HG03039 (cell line): ENCODE data around the gene GMCL2.
"Not testable (repeated sequence)": the region's sequence is repeated elsewhere in the genome, so short reads cannot be mapped to it uniquely, and the experiment has no call there.

Experiments
- ATAC-seq: cut with Tn5 transposase; IDR thresholded peaks from one replicate; pipeline ENCODE4 v1.9.1; 2021; ENCODE audit warnings: mild to moderate bottlenecking, moderate library complexity; ENCODE audit not compliant: unreplicated experiment

GMCL2 gene, protein sequence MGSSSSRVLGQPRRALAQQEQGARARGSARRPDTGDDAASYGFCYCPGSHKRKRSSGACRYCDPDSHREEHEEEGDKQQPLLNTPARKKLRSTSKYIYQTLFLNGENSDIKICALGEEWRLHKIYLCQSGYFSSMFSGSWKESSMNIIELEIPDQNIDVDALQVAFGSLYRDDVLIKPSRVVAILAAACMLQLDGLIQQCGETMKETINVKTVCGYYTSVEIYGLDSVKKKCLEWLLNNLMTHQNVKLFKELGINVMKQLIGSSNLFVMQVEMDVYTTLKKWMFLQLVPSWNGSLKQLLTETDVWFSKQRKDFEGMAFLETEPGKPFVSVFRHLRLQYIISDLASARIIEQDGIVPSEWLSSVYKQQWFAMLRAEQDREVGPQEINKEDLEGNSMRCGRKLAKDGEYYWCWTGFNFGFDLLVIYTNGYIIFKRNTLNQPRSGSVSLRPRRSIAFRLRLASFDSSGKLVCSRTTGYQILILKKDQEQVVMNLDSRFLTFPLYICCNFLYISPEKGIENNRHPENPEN

DNA sequence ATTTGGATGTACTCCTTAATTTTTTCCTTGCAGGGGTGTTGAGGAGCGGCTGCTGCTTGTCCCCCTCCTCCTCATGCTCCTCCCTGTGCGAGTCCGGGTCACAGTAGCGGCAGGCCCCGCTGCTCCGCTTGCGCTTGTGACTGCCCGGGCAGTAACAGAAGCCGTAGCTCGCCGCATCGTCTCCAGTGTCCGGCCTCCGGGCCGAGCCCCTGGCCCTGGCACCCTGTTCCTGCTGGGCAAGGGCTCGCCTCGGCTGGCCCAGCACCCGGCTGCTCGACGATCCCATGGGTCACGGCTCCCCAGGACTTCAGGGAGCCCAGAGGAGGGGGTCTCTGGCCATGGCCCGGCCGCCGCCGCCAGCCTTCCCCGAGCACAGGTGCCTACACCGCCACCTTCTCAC is at the start of gene GMCL2:
Gene GMCL2, minus strand, starts transcription at position 358 of the 400 bp plus-strand sequence. Its CDS starts 72 bp downstream, at position 286.
- no peak for ATAC-seq

DNA sequence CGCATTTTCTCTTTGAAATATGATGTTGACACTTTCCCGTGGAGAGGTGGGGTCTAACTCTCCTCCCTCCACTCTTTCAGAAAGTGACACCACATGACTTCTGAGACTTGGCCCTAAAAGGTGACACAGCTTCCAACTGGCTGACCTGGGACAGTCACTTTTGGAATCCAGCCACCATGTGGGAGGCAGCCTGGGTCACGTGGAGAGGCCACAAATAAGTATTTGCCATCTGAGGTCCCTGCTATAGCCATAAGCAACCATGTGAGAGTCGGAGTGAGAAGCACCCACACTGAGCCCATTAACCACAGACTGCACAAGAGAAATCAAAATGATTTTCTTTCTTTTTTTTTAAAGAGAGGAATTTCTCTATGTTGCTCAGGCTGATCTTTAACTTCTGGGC is 49.5 kb upstream of the GMCL2 start:
- ATAC-seq, result no peak

DNA sequence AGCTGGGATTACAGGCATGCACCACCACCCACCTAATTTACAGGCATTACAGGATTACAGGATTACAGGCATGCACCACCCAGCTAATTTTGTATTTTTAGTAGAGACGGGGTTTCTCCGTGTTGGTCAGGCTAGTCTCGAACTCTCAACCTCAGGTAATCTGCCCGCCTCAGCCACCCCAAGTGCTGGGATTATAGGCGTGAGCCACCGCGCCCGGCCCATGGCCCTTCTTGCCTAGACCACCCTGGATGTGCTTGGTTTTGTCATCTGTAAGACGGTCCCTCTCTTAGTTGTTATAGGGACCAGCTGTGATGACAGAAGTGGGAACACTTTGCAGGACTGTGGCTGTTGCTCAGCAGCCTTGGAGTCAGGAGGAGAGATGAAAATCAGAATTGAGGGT is 49.0 kb upstream of the GMCL2 start:
- ATAC-seq, result no peak

DNA sequence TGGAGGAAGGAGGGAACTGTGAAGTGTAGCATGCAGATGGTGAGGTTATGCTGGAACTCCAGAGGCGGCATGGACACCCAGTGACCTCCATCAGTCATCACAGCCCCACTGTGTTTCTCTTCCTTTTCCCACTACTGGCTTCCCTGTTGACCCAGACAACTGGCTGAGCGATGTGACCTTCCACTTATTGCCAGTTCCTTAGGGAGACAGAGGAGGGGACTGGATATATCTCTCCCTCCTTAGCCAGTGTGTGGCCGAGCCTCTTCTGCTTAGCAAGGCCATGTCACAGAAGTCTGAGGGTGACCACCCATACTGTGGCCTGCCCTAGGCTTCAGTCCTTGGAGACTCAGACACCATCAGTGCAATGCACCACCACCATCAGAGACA is 48.4 kb upstream of the GMCL2 start:
- no peak for ATAC-seq

DNA sequence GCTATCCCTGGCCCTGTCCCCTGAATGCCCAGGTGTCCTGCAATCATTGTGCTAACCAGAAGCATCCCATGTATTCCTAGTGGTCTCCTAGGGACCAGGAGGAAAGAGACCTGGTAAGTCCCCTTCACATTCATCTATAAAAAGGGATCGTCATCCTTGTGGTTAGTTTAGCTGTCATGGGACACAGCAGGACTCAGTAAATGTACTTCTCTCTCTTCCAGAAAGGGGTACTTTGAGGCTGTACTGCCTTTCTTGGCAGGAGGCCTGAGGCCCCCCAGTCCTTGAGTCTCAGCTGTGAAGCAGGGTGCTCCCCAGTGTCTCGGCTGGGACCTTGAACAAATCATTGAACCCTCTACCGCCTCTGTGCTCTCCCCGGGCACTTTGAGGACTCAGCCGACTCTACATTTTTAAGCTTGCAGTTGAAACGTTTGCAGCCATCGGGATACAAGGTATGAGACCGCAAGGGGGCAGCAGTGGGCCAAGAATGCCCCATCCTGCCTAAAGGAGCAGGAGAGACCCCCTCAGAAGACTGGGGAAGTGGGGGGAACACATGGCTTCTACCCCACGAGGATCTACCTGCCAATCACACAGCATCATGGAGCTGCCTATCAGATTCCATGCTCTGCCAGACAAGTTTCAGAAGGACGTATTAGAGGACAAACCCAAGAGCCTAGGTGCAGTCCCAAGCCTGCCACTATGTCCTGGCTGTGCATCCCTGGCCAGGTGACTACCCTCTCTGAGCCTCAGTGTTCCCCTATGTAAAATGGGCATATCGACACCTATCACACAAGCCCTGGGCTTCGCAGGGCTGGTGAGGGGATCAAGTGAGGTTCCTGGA is 47.8 kb upstream of the GMCL2 start:
- ATAC-seq, result no peak

DNA sequence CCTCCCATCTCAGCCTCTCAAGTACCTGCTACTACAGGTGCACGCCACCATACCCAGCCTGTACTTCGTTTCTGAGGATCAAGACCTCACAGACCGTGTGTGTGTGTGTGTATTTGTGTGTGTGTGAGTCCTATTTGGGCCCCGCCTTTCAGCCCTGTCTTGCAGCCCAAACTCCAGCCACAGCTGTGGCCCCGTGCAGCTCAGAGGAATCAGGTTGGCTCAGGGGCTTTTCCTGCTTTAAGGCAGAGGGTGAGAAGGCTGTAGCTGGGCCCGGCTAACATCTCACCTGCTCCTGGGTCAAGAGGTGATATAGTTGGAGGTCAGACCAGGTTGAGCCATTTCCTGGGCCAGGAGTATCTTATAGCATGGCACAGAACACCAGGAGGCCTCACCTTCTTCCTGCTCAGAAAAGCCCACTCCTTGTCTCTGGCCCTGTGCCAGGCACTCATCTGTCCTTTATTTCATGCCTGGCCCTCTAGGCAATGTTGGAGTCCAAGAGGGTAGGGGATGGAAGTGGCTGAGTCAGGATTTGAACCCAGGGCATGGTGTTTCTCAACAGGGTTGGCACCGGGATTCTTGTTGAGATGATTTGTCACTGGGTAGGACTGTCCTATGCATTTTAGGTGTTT is 47.1 kb upstream of the GMCL2 start:
- no peak for ATAC-seq

DNA sequence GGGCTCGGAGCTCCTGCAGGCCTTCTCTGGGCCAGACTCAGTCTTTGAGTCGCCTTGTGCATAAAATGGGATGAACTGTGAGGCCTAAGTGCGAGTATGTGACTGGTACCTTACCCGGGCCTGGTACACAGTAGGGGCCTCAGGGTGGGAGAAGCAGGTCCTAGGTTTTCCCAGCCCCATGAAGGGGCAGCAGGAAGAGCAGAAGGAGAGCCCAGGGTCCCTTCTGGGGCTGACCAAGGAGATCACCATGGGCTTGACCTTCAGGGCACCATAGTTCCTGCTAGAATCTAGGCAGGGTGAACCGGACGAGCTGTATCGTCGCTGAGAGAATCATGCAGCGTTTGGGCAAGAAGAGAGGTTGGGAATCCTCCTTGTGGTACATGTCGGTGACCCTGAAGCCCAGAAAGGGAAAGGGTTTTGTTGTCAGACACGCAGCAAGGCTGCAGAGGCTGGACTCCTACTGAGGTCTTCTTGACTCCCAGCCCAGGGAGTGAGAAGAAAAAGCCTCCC is 45.8 kb upstream of the GMCL2 start:
- peak; percentile 2 for ATAC-seq

DNA sequence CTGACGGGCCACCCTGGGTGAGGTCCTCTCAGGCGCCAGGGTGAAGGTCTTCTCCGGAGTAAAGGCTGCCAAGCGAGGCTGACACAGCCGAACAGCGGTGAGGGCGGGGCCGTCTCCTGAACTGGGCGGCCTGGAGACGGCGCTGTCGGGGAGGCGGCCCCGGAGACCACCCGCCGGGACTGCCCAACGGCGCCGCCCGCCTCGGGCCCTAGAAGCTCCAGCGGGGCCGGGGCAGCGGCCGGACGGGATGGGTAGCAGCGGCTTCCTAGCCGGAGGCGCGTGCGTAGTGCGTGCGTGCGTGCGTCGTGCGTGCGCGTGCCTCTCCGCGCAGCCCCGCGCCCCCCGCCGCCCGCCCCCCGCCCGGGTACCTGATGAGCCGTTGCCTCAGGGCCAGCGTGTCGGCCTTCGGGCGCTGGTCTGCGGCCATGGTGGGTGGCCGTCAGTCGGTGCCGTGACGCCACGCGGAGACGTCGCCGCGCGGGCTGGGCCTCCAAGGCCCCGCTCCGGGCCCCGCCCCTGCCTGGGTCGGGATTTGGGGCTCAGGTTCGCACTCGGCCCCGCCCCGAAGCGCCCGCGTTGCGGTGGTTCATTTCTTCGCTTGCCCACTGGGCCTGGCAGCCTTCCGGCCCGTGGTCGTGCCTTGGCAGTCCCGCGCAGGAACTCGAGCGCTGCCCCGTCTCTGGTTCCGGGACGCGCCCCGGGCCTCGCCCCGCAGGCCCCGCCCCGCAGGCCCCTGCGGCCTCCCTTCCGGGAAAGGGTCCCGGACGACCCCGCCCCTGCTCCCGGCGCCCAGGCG is 45.2 kb upstream of the GMCL2 start, which contains the start of gene PHYKPL:
Gene PHYKPL, minus strand, starts transcription at position 679 of the 796 bp plus-strand sequence. Its CDS starts 252 bp downstream, at position 427.
- ATAC-seq, result peak; percentile 63

DNA sequence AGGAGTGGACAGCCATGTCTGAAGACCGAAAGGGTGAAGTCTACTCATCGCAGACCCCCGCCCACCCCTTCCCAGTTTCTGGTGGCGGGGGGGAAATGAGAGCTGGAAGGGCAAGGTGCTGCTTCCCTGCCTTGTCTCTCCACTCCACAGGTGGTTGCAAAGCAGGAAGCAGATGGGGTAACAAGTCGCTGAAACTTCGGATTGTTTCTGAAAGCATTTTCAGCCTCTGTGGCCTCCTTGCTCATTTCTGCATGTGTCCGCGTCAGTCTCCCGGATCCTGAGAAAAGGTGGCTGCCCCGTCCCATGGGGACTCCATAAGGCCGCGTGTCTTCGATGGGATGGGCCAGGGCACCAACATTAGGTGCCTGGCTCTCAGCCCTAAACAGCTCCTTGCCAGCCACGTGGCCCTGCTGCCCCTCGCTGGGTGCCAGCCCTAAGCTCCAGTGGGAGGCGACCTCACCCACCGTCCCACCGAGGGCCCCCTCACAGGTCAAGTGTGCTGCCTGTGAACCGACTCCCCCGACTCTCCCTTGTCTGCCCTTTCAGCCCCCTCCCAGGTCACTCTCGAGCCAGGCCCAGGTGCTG is 44.5 kb upstream of the GMCL2 start:
- peak; percentile 0 for ATAC-seq

DNA sequence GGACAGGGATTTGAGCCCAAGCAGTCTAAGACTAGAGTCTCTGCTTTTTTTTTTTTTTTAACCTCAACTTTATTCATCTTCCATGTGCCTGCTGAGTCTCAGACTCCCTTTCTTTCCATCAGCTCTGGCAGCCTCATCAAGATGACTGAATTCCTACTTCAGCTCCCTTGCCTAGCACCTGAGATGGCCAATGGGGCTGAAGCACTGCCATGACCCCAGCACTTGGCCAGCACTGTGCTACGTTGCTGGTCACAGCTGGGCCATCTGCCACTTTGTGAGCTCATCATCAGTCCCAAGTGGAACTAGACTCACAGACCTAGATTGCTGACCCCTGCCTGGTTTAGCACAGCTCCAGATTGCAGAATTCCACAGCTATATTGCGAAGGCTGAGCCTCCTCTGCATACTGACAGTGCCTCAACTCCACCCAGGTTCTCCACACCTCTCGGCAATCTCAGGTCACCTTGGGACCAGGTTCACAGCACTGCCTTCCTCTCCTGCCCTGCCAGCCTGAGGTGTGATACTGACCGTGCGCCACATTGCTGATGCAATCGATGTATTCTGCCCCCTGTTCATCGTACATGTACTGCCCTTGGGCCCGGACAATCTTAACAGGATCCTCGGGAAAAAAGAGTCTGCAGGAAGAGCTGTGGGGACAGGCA is 43.8 kb upstream of the GMCL2 start:
- ATAC-seq, result no peak

DNA sequence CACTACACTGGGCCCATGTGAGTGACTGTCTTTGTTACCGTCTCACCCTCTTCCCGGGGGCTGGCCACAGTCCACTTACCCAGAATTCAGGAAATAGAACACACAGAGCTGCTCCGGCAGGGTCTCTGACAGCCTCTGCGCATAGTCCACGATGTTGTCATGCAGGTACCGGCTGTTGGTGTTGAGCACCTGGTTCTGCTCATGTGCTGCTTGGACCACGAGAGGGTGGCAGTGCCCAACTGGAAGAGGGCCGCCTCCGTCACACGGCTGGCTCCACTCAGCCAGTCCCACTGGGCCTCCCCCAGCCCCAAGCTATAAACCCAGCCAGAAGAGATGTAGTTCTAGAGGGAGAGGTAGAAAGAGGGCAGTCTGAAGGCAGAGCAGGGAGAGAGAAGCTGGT is 42.7 kb upstream of the GMCL2 start:
- ATAC-seq, result no peak

DNA sequence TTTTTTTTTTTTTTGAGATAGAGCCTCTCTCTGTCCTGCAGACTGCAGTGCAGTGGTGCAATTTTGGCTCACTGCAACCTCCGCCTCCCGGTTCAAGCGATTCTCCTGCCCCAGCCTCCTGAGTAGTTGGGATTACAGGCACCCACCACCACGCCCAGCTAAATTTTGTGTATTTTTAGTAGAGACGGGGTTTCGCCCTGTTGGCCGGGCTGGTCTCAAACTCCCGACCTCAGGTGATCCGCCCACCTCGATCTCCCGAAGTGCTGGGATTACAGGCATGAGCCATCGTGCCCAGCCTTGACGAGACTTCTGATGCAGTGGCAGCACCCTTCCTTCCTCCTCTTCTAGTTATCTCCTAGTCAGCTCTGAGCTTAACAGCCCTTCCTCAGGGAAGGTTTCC is 41.9 kb upstream of the GMCL2 start:
- not testable (repeated sequence) for ATAC-seq

DNA sequence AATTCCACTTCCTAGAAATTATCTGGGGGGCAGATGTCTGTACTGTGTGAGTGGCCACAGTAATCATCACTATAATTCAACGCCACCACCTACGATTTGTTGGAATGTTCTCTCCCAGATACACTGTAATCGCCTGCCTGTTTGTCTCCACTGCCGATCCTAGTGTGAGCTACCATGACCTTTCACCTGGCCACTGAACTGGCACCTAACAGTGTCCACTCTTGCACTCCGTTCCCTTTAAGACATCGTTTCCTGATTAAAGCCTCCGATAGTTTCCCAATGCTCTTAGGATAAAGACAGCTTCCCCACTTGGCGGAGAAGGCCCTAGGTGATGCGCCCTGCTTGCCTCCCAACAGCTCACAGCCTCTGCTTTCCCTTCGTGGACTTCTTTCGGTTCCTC is 41.4 kb upstream of the GMCL2 start:
- ATAC-seq, result no peak

DNA sequence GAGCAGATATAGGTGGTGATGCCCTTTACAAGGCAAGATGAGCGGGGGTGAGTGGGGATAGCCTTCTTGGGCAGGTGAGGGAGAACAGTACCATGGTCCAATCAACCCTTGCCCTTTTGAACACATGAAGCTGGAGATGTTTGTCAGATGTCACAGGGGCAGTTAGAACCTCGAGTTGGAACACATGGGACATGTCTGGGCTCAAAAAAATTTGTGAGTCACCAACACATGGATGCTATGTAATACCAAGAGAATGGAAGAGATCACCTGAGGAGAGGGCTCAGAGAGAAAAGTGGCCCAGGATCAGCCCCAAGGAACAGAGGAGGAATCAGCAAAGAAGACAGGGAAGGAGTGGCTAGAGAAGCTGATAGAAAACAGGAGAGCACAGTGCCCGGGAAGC is 40.8 kb upstream of the GMCL2 start:
- no peak for ATAC-seq

DNA sequence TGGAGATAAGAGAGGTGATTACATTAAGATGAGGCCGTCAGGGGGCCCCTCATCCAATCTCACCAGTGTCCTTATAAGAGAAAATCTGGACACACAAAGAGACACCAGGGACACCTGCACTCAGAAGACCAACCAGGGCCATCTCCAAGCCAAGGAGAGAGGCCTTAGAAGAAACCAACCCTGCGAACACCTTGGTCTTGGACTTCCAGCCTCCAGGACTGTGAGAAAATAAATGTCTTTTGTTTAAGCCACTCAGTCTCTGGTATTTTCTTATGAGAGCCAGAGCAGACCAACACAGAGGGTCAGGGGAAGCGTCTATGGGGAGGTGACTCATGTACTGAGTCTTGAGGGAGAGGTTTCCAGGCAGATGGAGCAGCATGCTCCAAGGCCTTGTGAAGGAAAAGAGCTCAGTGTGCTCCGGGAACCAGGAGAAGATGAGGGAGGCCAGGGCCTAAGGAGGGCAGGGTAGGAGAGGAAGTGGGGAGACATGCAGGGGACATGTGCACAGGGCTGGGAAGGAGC is 40.0 kb upstream of the GMCL2 start:
- no peak for ATAC-seq

DNA sequence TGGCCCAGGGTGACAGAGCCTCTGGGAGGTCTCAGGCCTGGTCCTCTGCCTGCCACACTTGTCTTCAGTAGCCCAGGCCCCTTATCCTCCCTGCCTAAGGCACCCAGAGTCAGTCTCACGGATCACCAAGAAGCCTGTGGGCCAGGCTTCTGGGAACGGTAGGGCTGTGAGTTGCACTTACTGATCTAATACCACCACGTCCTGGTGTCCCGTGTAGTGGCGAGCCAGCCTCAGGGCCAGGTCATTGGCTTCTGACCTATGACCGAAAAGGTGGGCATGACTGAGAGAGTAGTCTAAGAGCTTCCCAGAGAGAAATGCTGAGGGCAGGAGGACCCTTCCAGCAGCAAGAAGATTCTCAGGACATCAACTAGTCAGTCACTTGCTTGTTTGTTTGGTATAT is 38.0 kb upstream of the GMCL2 start:
- ATAC-seq, result no peak

DNA sequence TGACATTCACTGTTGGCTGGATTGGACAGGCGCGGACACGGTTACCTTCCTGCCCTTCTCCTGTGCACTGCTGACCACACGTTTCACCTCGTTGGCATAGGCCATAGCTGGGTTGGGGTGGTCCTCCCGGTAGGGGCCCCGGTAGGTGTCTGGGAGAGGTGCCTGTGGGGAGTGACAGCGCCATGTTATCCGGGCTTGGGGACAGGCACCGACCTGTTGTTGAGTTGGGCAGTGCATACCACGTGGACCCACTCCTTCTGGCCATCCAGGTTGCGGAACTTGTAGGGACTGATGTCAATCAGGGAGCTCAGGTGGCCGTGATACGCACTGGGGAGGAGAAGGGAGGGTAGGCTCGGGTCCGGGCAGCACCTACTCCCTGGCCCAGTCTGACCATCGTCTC is 37.2 kb upstream of the GMCL2 start:
- no peak for ATAC-seq

DNA sequence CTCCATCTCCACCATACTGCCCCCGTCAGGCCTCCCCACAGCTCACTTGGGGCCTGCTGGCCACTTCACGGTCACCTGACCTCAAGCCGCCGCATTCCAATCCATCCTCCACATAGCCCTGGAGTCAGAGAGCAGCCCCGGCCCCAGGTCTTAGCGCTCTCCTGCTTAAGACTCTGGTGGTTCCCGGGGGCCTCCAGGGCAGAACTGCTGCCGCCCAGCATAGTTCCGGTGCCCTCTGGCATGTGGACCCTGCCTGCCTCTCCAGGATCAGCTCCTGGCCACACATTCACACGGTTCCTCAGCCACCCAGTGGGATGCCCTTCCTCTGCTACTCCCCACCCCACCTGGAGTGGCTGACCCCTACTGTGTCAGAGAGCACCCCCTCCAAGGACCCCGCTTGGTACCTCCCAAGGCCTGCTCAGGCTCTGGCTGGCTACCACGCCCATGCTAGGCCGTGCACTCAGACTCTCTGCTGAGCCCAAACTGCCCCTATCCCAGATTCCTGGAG is 36.7 kb upstream of the GMCL2 start:
- no peak for ATAC-seq

DNA sequence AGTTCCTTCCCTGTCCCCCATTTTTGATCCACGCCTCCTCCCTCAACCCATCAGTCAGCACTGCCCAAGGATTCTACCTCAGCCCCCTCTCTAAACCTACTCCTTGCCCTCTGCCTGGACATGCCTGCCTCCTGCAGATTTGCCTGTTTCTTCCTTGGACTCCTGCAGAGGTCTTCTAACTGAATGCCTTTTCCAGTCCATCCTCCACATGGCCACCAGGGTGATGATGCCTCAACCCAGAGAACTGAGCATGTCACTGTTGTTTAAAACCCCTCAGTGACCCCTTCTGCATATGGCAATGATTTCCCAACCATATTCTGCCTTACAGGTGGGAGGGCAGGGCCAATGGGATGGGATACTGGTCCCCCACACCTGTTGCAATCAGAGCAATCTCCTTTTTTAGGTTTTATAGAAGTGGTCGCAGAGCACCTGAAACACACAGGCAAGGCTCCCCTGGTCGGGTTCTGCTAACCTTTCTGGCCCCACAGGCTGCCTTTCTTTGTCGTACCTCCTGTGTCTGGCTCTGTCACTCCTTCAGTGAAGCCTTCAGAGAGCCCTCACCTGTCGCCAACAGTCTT is 36.1 kb upstream of the GMCL2 start:
- ATAC-seq, result no peak
